MCF 10A (cell line): Measurements from ENCODE around the gene ADAM8. TPM values are rescaled to one million over a fixed set of nuclear protein-coding genes. Genes with fewer than 3 reads are reported as not detected.

Experiments used
- BruUV-seq: library from RNA; stranded (reverse); fragments of 400-500 nt; replicated peaks from 2 replicates; lab custom pipeline; 2021; lab: Mats Ljungman, UMichigan
- CTCF ChIA-PET: fragments of 300-600 bp; sonication (Branson Sonifier 250); formaldehyde crosslinking; extraction: SDS; loops from one replicate; lab custom pipeline; 2021; ENCODE audit warnings: antibody characterized with exemption, inconsistent platforms; lab: Yijun Ruan, JAX
- POLR2A ChIA-PET: fragments of 300-600, 350-650 bp; sonication (Branson Sonifier 250); formaldehyde crosslinking; extraction: SDS; loops from one replicate; lab custom pipeline; 2020; ENCODE audit warnings: antibody characterized with exemption, inconsistent platforms; lab: Yijun Ruan, JAX
- DNase-seq: peaks from one replicate; pipeline ENCODE4 v3.0.0-alpha.2; 2018; ENCODE audit not compliant: unreplicated experiment
- H3K27ac Mint-ChIP-seq: one replicate; pipeline ENCODE4 v1.8.0; 2022; ENCODE audit warnings: mild to moderate bottlenecking, low read depth, mixed read lengths; ENCODE audit not compliant: unreplicated experiment
- H3K27me3 Mint-ChIP-seq: one replicate; pipeline ENCODE4 v1.8.0; 2022; ENCODE audit warnings: mixed read lengths; ENCODE audit not compliant: insufficient read depth, unreplicated experiment
- H3K36me3 Mint-ChIP-seq: one replicate; pipeline ENCODE4 v1.8.0; 2022; ENCODE audit warnings: mild to moderate bottlenecking, moderate library complexity, mixed read lengths; ENCODE audit not compliant: insufficient read depth, unreplicated experiment
- H3K4me1 Mint-ChIP-seq: one replicate; pipeline ENCODE4 v1.8.0; 2022; ENCODE audit warnings: mixed read lengths; ENCODE audit not compliant: insufficient read depth, unreplicated experiment
- H3K4me3 Mint-ChIP-seq: one replicate; pipeline ENCODE4 v1.8.0; 2022; ENCODE audit warnings: mild to moderate bottlenecking, moderate library complexity, mixed read lengths; ENCODE audit not compliant: unreplicated experiment
- H3K9me3 Mint-ChIP-seq: one replicate; pipeline ENCODE4 v1.8.0; 2022; ENCODE audit warnings: mixed read lengths; ENCODE audit not compliant: unreplicated experiment
- CTCF ChIP-seq: fragments of 200-600 bp; IDR thresholded peaks from one replicate; pipeline ENCODE4 v1.8.0; 2022; ENCODE audit warnings: antibody characterized with exemption, mild to moderate bottlenecking; ENCODE audit not compliant: unreplicated experiment
- intact Hi-C: fragments of 100-400 bp; cut with micrococcal nuclease; formaldehyde crosslinking; loops from 2 replicates; pipeline ENCODE4 v1.14.1; 2022
- total RNA-seq: library from RNA; stranded (reverse); gene quantifications from 2 replicates; pipeline ENCODE4 v1.2.3, GENCODE V29; 2022

Gene ADAM8
- total RNA-seq, 1 experiment from 2014 or later = 23.2 TPM

- no peak for DNase-seq
- peaks cover 15% of the 10 kb centered on the region for H3K36me3 Mint-ChIP-seq
- peak overlapping the region; percentile 43 for H3K27ac Mint-ChIP-seq
- H3K9me3 Mint-ChIP-seq = no peaks in the 10 kb centered on the region
- TF ChIP-seq CTCF = no peak
- ChIA-PET CTCF (interaction anchor here (0.6 to 3.2 kb wide), 9 partner anchors 8 to 302 kb away, joined by 3 to 29 read pairs (median 4); no protein-coding TSS in a partner anchor), POLR2A (no interaction called here)
- BruUV-seq = no TSS peak
- no peak overlapping the region for H3K4me3 Mint-ChIP-seq
- intact Hi-C loops = loop anchor here (10.0 kb wide), 1 partner anchor 660 kb away; no protein-coding TSS in a partner anchor
- H3K4me1 Mint-ChIP-seq = peaks cover 12% of the 10 kb centered on the region
- peaks cover 13% of the 10 kb centered on the region for H3K27me3 Mint-ChIP-seq
Observed at GRCh38 chr10:133314911-133315310, 38.2 kb upstream of the ADAM8 start.

GRCh38 chr10:133313192-133313591, 36.5 kb upstream of the ADAM8 start:
- H3K4me1 Mint-ChIP-seq = peaks cover 4% of the 10 kb centered on the region
- no peaks in the 10 kb centered on the region for H3K27me3 Mint-ChIP-seq
- no peak for TF ChIP-seq CTCF
- DNase-seq = no peak
- peaks cover 15% of the 10 kb centered on the region for H3K36me3 Mint-ChIP-seq
- H3K9me3 Mint-ChIP-seq = no peaks in the 10 kb centered on the region
- H3K4me3 Mint-ChIP-seq = no peak overlapping the region
- no peak overlapping the region for H3K27ac Mint-ChIP-seq
- CTCF ChIA-PET = interaction anchor here (0.5 to 3.2 kb wide), 4 partner anchors 10 to 410 kb away, joined by 3 to 29 read pairs (median 7); no protein-coding TSS in a partner anchor
- intact Hi-C loops = loop anchor here (10.0 kb wide), 1 partner anchor 658 kb away; no protein-coding TSS in a partner anchor
- POLR2A ChIA-PET = interaction anchor here (0.8 kb wide), 1 partner anchor 45 kb away, joined by 3 read pairs; the partner anchor contains the start of gene FUOM
- BruUV-seq = no TSS peak

GRCh38 chr10:133312769-133313145, 36.1 kb upstream of the ADAM8 start:
- no peak for TF ChIP-seq CTCF
- Mint-ChIP-seq H3K27me3 (no peaks in the 10 kb centered on the region), H3K9me3 (no peaks in the 10 kb centered on the region), H3K4me1 (peaks cover 8% of the 10 kb centered on the region), H3K36me3 (peaks cover 19% of the 10 kb centered on the region), H3K27ac (no peak overlapping the region), H3K4me3 (no peak overlapping the region)
- DNase-seq = no peak
- intact Hi-C loops = loop anchor here (10.0 kb wide), 1 partner anchor 658 kb away; no protein-coding TSS in a partner anchor
- ChIA-PET POLR2A (no interaction called here), CTCF (interaction anchor here (0.6 kb wide), 1 partner anchor 17 kb away, joined by 3 read pairs; no protein-coding TSS in a partner anchor)
- BruUV-seq = no TSS peak

- peaks cover 21% of the 10 kb centered on the region for H3K36me3 Mint-ChIP-seq
- no peak for TF ChIP-seq CTCF
- ChIA-PET POLR2A (no interaction called here), CTCF (interaction anchor here (0.6 kb wide), 1 partner anchor 17 kb away, joined by 3 read pairs; no protein-coding TSS in a partner anchor)
- no peak overlapping the region for H3K27ac Mint-ChIP-seq
- H3K4me1 Mint-ChIP-seq = peaks cover 11% of the 10 kb centered on the region
- H3K9me3 Mint-ChIP-seq = no peaks in the 10 kb centered on the region
- intact Hi-C loops = loop anchor here (10.0 kb wide), 1 partner anchor 657 kb away; no protein-coding TSS in a partner anchor
- no peak overlapping the region for H3K4me3 Mint-ChIP-seq
- no TSS peak for BruUV-seq
- no peaks in the 10 kb centered on the region for H3K27me3 Mint-ChIP-seq
- DNase-seq = no peak
Observed at GRCh38 chr10:133312016-133312768, 35.5 kb upstream of the ADAM8 start.
